Heart left ventricle (tissue), 16 donors: ENCODE results near the gene LOXL4. TPM values are rescaled to one million over a fixed set of nuclear protein-coding genes. Genes with fewer than 3 reads are reported as not detected.

Source experiments
- ATAC-seq, 4 donors: fragments of 200-7000 bp; cut with Tn5 transposase; one replicate each; pipeline ENCODE4 v1.9.1; 2020 to 2022; ENCODE audit warnings: moderate library complexity in 4 of 4, mild to moderate bottlenecking in 3 of 4, moderate number of reproducible peaks in 1 of 4
- DNase-seq, 5 donors: peaks; one replicate each; pipeline ENCODE4 v3.0.0-alpha.2; 2020
- H3K27ac ChIP-seq, 12 donors: fragments of 200-600 bp; sonication (generic) in 4 of 12; one replicate each; pipeline versions ENCODE4 v1.5.0 to v1.8.0; 2016 to 2022; ENCODE audit warnings: mild to moderate bottlenecking in 2 of 12
- H3K27me3 ChIP-seq, 9 donors: fragments of 200-600 bp; sonication (generic) in 2 of 9; one replicate each; pipeline versions ENCODE4 v1.5.1 to v1.8.0; 2016 to 2022; ENCODE audit warnings: mild to moderate bottlenecking in 3 of 9
- H3K36me3 ChIP-seq, 9 donors: fragments of 200-600 bp; sonication (generic) in 2 of 9; one replicate each; pipeline versions ENCODE4 v1.5.0 to v1.8.0; 2018 to 2022; ENCODE audit warnings: mild to moderate bottlenecking in 2 of 9
- H3K4me1 ChIP-seq, 12 donors: fragments of 200-600 bp; sonication (generic) in 4 of 12; one replicate each; pipeline versions ENCODE4 v1.5.0 to v1.8.0; 2016 to 2022; ENCODE audit warnings: mild to moderate bottlenecking in 3 of 12
- H3K4me3 ChIP-seq, 12 donors: fragments of 200-600 bp; sonication (generic) in 4 of 12; one replicate each; pipeline versions ENCODE4 v1.5.0 to v1.8.0; 2017 to 2022; ENCODE audit warnings: mild to moderate bottlenecking in 9 of 12, moderate library complexity in 4 of 12
- H3K9me3 ChIP-seq, 12 donors: fragments of 200-600 bp; sonication (generic) in 4 of 12; one replicate each; pipeline versions ENCODE4 v1.5.0 to v1.8.0; 2016 to 2022; ENCODE audit warnings: mild to moderate bottlenecking in 1 of 12
- POLR2A ChIP-seq, 2 donors: fragments of 450-650 bp; IDR thresholded peaks; one replicate each; pipeline ENCODE4 v1.6.1; 2017; ENCODE audit warnings: antibody characterized with exemption in 2 of 2, mild to moderate bottlenecking in 2 of 2, moderate library complexity in 2 of 2
- WGBS, 4 donors: extraction: QIAGEN DNeasy Blood & Tissue Kit in 2 of 4; methylation state at CpG; one replicate each; pipeline versions ENCODE4 v1.1.5 to v1.1.7; 2013 to 2018; 5-methylcytosine and 5-hydroxymethylcytosine counted together
- intact Hi-C, 10 donors: fragments of 100-400 bp; cut with DNase I; formaldehyde crosslinking; loops; one replicate each; pipeline versions ENCODE4 v1.11.1 to v1.14.2; 2022
- polyA plus RNA-seq, 2 donors: library from polyadenylated mRNA; stranded (reverse); fragments of 200-250 nt; gene quantifications; one replicate each; pipeline ENCODE4 v1.2.3, GENCODE V29; 2013
- total RNA-seq, 9 donors: library from RNA; depleted of rRNA in 2 of 9; stranded (reverse); fragments of >200 nt in 2 of 9; fragmentation: NEBNext Ultra II Directional in 3 of 9; extraction: Animal tissue kit (Norgen Biotek cat#: 25700) in 3 of 9; gene quantifications; one replicate each; pipeline versions ENCODE4 v1.1.0 to v1.2.4, GENCODE V29; 2016 to 2023
- TF ChIP-seq, protein P1 (sequence below), 12 donors: fragments of 200-600 bp; sonication (generic) in 4 of 12; IDR thresholded peaks; one replicate each; pipeline versions ENCODE4 v1.5.0 to v1.8.0; 2018 to 2022; ENCODE audit warnings: antibody characterized with exemption in 12 of 12, mild to moderate bottlenecking in 5 of 12
- donor health status: ischemic (EF 13 %, LVEDD 7.1; RV severe dilation, severe dysfunction).
- donor health status: healthy with polysubstance abuse.
- donor health status: DM: no; HTN: yes; CAD: no.
- donor health status: DM: no; HTN: no; CAD: no.
- donor health status: ischemic (EF 25% LVEDD 6.9; RV normal size, moderate dysfunction).
- donor health status: ischemic (EF 25% LVEDD 5.7; RV mildly dilated, moderate dysfunction).
- donor health status: healthy.
- donor health status: DM: yes; HTN: yes; CAD: no.
- donor health status: ischemic (EF 35%, LVEDD 5.7; RV mildly dilated, moderate dysfunction).
- donor health status: nonischemic (EF 11% LVEDD 7.7; RV severe dilation, severe dysfunction).
- donor health status: DM: yes; HTN: yes; CAD: no.
- donor health status: PGD.
- donor health status: ischemic (EF 29% LVEDD 5.4; RV normal size, mild dysfunction).
- donor health status: nonischemic (EF 23%, LVEDD 6.1; RV moderate dilation, normal function).

The LOXL4 gene
- total and polyA plus RNA-seq, 11 donors, result 0.88 to 68.8 (median 1.7) TPM

DNA sequence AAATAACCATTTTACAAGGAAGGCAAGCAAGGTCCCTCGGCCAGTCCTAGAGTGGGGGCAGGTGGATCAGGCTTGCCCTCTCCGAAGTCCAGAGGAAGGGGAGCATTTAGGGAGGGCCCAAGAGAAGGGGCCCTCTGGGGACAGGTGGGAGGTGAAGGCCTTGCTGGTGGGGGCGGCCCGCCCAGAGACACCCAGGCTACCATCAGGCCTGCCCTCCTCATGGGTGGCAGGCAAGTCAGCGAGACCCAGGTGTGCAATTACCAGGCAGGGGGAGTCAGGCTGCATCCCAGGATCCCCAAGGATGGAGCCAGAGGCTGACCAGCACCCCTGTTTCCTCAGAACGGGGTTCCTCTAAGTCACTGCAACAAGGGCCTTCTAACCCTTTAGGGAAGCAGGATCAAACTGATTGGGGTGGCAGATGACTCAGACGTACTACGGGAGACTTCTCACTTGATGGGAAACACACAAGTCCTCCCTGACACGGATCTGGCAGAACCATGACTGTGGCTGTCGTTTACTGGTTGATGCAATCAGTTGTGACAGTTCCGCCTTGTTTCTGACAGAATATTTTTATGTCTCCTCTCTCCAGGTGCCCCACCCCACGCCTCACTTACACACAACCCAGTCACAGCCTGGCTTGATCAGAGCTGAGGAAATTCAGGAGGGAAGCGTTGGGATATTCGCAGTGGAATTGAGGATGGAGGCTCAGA lies 8.2 kb downstream of the LOXL4 start:
- 73 to 82% (median 81%) methylated on average over 12 to 14 of the region's 14 CpGs for WGBS, 4 donors
- ATAC-seq, result no peak

DNA sequence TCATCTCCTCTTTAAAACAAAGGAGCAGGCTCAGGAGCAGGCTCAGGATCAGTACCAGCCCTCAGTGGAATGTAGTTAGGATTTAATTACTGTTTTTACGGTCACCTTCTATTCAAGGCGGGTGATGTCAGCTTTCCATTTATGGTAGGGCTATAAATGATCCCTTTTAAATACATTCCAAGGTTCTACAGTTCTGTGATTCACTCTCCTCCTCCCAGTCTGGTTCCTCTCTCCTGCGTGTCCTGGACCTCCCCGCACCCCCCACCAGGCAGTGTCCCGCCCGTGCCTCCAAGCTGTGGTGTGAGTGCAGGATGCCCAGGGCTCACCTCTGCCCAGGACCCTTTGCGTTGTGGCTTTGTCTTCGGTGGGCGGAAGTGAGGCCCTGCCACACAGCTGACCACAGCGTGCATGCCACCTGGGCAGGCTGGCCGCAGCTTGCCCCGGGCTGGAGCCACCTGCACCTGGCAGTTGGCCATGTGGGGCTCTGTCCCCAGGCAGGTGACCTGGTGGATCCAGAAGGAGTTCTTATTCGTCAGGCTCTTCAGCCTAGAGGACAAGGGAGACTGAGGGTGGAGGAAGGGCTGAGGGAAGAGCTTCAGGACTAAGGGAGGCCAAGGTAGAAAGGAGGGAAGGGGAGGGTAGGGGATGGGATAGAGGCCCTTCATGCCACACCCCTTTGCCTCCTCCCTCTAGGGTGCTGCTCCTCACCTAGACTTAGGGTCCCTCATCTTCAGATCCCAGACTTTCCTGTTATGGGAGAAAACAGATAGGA lies 9.1 kb downstream of the LOXL4 start:
- whole genome bisulfite sequencing, 4 donors, result 85 to 92% (median 90%) methylated on average over 11 to 13 of the region's 13 CpGs
- no peak for ATAC-seq

More for the DNA sequence above, 8.2 kb downstream of the LOXL4 start:
- DNase-seq, result no peak
- no peak overlapping the region for H3K4me3 ChIP-seq
- H3K27me3 ChIP-seq, result no peaks in the 10 kb centered on the region
- peaks cover 0 to 4% (median 0%) of the 10 kb centered on the region in 12 donors for H3K4me1 ChIP-seq
- H3K9me3 ChIP-seq, result no peaks in the 10 kb centered on the region
- intact Hi-C loops, result loop anchor here in 2 of 10 donors (5.0 to 10.0 kb wide), 2 partner anchors 48 to 135 kb away; no protein-coding TSS in a partner anchor
- H3K36me3 ChIP-seq, result peaks cover 0 to 9% (median 0%) of the 10 kb centered on the region in 9 donors
- no peak overlapping the region for H3K27ac ChIP-seq
- TF ChIP-seq, protein P1, sequence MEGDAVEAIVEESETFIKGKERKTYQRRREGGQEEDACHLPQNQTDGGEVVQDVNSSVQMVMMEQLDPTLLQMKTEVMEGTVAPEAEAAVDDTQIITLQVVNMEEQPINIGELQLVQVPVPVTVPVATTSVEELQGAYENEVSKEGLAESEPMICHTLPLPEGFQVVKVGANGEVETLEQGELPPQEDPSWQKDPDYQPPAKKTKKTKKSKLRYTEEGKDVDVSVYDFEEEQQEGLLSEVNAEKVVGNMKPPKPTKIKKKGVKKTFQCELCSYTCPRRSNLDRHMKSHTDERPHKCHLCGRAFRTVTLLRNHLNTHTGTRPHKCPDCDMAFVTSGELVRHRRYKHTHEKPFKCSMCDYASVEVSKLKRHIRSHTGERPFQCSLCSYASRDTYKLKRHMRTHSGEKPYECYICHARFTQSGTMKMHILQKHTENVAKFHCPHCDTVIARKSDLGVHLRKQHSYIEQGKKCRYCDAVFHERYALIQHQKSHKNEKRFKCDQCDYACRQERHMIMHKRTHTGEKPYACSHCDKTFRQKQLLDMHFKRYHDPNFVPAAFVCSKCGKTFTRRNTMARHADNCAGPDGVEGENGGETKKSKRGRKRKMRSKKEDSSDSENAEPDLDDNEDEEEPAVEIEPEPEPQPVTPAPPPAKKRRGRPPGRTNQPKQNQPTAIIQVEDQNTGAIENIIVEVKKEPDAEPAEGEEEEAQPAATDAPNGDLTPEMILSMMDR (IDR thresholded peaks at IDR 0.05), result no peak
- no peak for TF ChIP-seq POLR2A (IDR thresholded peaks at IDR 0.05)

DNA sequence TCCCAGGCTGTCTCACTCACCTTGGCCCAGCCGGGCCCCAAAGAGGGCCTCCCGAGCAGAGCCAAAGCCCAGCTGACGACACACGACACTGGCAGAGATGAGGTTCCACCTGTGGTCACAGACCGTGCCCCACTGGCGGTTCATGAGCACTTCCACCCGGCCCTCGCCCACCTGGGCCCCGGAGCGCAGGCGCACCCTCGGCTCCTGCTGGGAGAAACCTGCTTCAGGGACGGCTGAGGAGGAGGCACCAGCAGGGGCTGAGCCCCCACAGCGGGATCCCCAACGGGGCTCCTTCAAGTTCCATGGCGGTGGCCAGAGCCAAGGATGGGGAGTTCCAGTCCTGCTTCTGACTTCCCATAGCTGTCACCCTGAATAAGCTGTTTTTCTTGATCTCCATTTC lies 10.0 kb downstream of the LOXL4 start:
- H3K9me3 ChIP-seq, result no peaks in the 10 kb centered on the region
- DNase-seq (no peak), ATAC-seq (no peak)
- no peak overlapping the region for H3K4me3 ChIP-seq
- 93 to 95% (median 95%) methylated on average over 3 to 16 of the region's 16 CpGs for WGBS, 4 donors
- intact Hi-C loops, result no loop called here
- no peak overlapping the region for H3K27ac ChIP-seq
- TF ChIP-seq, protein P1 (IDR thresholded peaks at IDR 0.05), result no peak
- TF ChIP-seq POLR2A (IDR thresholded peaks at IDR 0.05), result no peak
- peaks cover 0 to 4% (median 0%) of the 10 kb centered on the region in 12 donors for H3K4me1 ChIP-seq
- peaks cover 0 to 11% (median 0%) of the 10 kb centered on the region in 9 donors for H3K36me3 ChIP-seq
- no peaks in the 10 kb centered on the region for H3K27me3 ChIP-seq

More for the DNA sequence above, 9.1 kb downstream of the LOXL4 start:
- H3K36me3 ChIP-seq, result peaks cover 0 to 9% (median 0%) of the 10 kb centered on the region in 9 donors
- H3K9me3 ChIP-seq, result no peaks in the 10 kb centered on the region
- H3K4me3 ChIP-seq, result no peak overlapping the region
- no peak overlapping the region for H3K27ac ChIP-seq
- no peak for DNase-seq
- H3K27me3 ChIP-seq, result no peaks in the 10 kb centered on the region
- intact Hi-C loops, result no loop called here
- H3K4me1 ChIP-seq, result peaks cover 0 to 4% (median 0%) of the 10 kb centered on the region in 12 donors
- TF ChIP-seq, protein P1 (IDR thresholded peaks at IDR 0.05), result no peak
- TF ChIP-seq POLR2A (IDR thresholded peaks at IDR 0.05), result no peak

DNA sequence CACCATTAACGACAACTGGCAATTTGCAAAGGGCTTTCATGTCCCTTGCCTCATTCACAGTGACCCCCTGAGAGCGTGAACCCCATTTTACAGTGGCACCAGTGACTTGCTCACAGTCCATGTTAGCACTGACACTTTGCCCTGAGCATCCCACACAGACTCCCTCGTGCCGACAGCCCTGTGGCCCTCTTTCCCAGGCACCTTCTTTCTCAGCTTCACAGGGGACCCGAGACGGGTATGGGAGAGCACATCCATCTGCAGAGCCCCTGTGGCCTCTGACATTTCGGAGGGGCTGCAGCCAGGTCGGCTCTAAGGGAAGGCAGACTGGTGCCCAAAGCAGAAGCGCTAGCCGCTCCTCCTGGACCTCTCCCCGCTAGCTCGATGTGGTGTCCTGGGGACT lies 10.8 kb downstream of the LOXL4 start:
- intact Hi-C loops, result no loop called here
- no peaks in the 10 kb centered on the region for H3K27me3 ChIP-seq
- 92 to 97% (median 94%) methylated on average over 7 to 12 of the region's 12 CpGs for WGBS, 4 donors
- peaks cover 0 to 12% (median 0%) of the 10 kb centered on the region in 9 donors for H3K36me3 ChIP-seq
- no peak overlapping the region for H3K4me3 ChIP-seq
- ATAC-seq (no peak), DNase-seq (no peak)
- H3K9me3 ChIP-seq, result no peaks in the 10 kb centered on the region
- H3K27ac ChIP-seq, result no peak overlapping the region
- no peak for TF ChIP-seq POLR2A (IDR thresholded peaks at IDR 0.05)
- TF ChIP-seq, protein P1 (IDR thresholded peaks at IDR 0.05), result no peak
- H3K4me1 ChIP-seq, result no peaks in the 10 kb centered on the region
